HCT116 (cell line): ENCODE measurements around the gene CNR2. TPM values are rescaled to one million over a fixed set of nuclear protein-coding genes. Genes with fewer than 3 reads are reported as not detected.

Experiments
- ATAC-seq: fragments of 200-7000 bp; cut with Tn5 transposase; 2 replicates; pipeline ENCODE4 v1.9.1; 2020; ENCODE audit warnings: mild to moderate bottlenecking, moderate library complexity
- BruUV-seq: library from RNA; stranded (reverse); fragments of 400-500 nt; replicated peaks from 2 replicates; lab custom pipeline; 2021; lab: Mats Ljungman, UMichigan
- CTCF ChIA-PET: fragments of 300-600 bp; sonication (Branson Sonifier 250); formaldehyde crosslinking; loops from one replicate; lab custom pipeline; 2021; ENCODE audit warnings: antibody characterized with exemption; lab: Charles Lee
- POLR2A ChIA-PET: fragments of 300-600, 350-600 bp; sonication (Branson Sonifier 250); formaldehyde crosslinking; loops from one replicate; lab custom pipeline; 2021; ENCODE audit warnings: antibody characterized with exemption; lab: Charles Lee
- RAD21 ChIA-PET, 2 experiments: fragments of 300-600 bp; sonication (Branson Sonifier 250); formaldehyde crosslinking; loops; one replicate each; lab custom pipeline; 2023; ENCODE audit warnings: low total read pairs in 2 of 2; ENCODE audit not compliant: uncharacterized antibody in 2 of 2, unreplicated experiment in 2 of 2, low non-redundant PET in 1 of 2; lab: Charles Lee
- DNase-seq: peaks from one replicate; pipeline ENCODE4 v3.0.0-alpha.2; 2010; ENCODE audit warnings: low read depth, low spot score
- H2AFZ ChIP-seq: fragments of 200-600 bp; shearing (Covaris generic), sonication (generic); 2 replicates; pipeline ENCODE4 v1.6.1; 2017; ENCODE audit warnings: low read depth, mixed run types, mixed read lengths, antibody characterized with exemption, low read length; ENCODE audit not compliant: poor library complexity, severe bottlenecking
- H3K27ac ChIP-seq: 2 replicates; pipeline ENCODE4 v1.5.1; 2012; ENCODE audit warnings: low read depth, low read length
- H3K27me3 ChIP-seq: fragments of 200-600 bp; sonication (generic); 2 replicates; pipeline ENCODE4 v1.6.1; 2016; ENCODE audit warnings: mixed run types, low read length, mixed read lengths; ENCODE audit not compliant: insufficient read depth
- H3K36me3 ChIP-seq, 2 experiments: fragments of 200-500 bp in 1 of 2; fragments of 200-600 bp in 1 of 2; sonication (Bioruptor generic) in 1 of 2; sonication (generic) in 1 of 2; 2 replicates each; pipeline versions ENCODE4 v1.5.1 to v1.6.1; 2014 to 2016; ENCODE audit warnings: low read length in 2 of 2, inconsistent platforms in 1 of 2, mixed read lengths in 1 of 2, mixed run types in 1 of 2; ENCODE audit not compliant: insufficient read depth in 2 of 2, control insufficient read depth in 1 of 2
- H3K4me1 ChIP-seq, 2 experiments: fragments of 200-600 bp in 1 of 2; sonication (generic) in 1 of 2; 2 replicates each; pipeline versions ENCODE4 v1.5.1 to v1.6.1; 2012 to 2017; ENCODE audit warnings: low read length in 2 of 2, inconsistent platforms in 1 of 2, mild to moderate bottlenecking in 1 of 2, mixed read lengths in 1 of 2, mixed run types in 1 of 2, moderate library complexity in 1 of 2; ENCODE audit not compliant: insufficient read depth in 2 of 2, control insufficient read depth in 1 of 2
- H3K4me2 ChIP-seq: fragments of 200-600 bp; sonication (generic); 2 replicates; pipeline ENCODE4 v1.6.1; 2017; ENCODE audit warnings: mixed run types, low read length, mixed read lengths
- H3K4me3 ChIP-seq, 2 experiments: fragments of 200-600 bp in 1 of 2; sonication (generic) in 1 of 2; replicated peaks in 1 of 2; 2 replicates each; pipeline ENCODE4 v1.5.1; 2011 to 2016; ENCODE audit warnings: low read length in 2 of 2, control low read depth in 1 of 2, low read depth in 1 of 2, mild to moderate bottlenecking in 1 of 2, mixed read lengths in 1 of 2, mixed run types in 1 of 2
- H3K79me2 ChIP-seq: fragments of 200-600 bp; sonication (generic); 2 replicates; pipeline ENCODE4 v1.6.1; 2017; ENCODE audit warnings: mild to moderate bottlenecking, mixed run types, low read length, moderate library complexity, mixed read lengths; ENCODE audit not compliant: insufficient read depth
- H3K9ac ChIP-seq: fragments of 200-600 bp; sonication (generic); 2 replicates; pipeline ENCODE4 v1.6.1; 2016; ENCODE audit warnings: low read length, mixed read lengths
- H3K9me2 ChIP-seq: fragments of 200-600 bp; sonication (generic), shearing (Covaris generic); 2 replicates; pipeline ENCODE4 v1.6.1; 2017; ENCODE audit warnings: mixed run types, mild to moderate bottlenecking, moderate library complexity; ENCODE audit not compliant: insufficient read depth
- H3K9me3 ChIP-seq, 2 experiments: fragments of 200-500 bp in 1 of 2; fragments of 200-600 bp in 1 of 2; sonication (Bioruptor generic) in 1 of 2; sonication (generic) in 1 of 2; 2 replicates each; pipeline ENCODE4 v1.6.1; 2014 to 2017; ENCODE audit warnings: low read length in 2 of 2, mixed read lengths in 2 of 2, inconsistent platforms in 1 of 2, low read depth in 1 of 2, mild to moderate bottlenecking in 1 of 2, mixed run types in 1 of 2, moderate library complexity in 1 of 2; ENCODE audit not compliant: control insufficient read depth in 1 of 2, insufficient read depth in 1 of 2
- H4K20me1 ChIP-seq: fragments of 200-600 bp; sonication (generic), shearing (Covaris generic); 2 replicates; pipeline ENCODE4 v1.6.1; 2017; ENCODE audit warnings: mixed run types, mild to moderate bottlenecking, moderate library complexity; ENCODE audit not compliant: insufficient read depth
- CBX3 ChIP-seq: IDR thresholded peaks from 2 replicates; pipeline ENCODE4 v1.6.1; 2012; ENCODE audit warnings: low read depth
- CEBPB ChIP-seq: IDR thresholded peaks from 2 replicates; pipeline ENCODE4 v1.6.1; 2012; ENCODE audit warnings: low read depth
- CTCF ChIP-seq, 3 experiments: fragments of 200-600 bp in 1 of 3; sonication (generic) in 1 of 3; IDR thresholded peaks in 2 of 3; conservative IDR thresholded peaks in 1 of 3; 2 replicates each; pipeline ENCODE4 v1.5.1; 2012 to 2017; ENCODE audit warnings: low read depth in 2 of 3, low read length in 2 of 3, antibody characterized with exemption in 1 of 3, borderline replicate concordance in 1 of 3, control low read depth in 1 of 3, mild to moderate bottlenecking in 1 of 3, mixed read lengths in 1 of 3, mixed run types in 1 of 3, moderate library complexity in 1 of 3; ENCODE audit not compliant: insufficient read depth in 1 of 3
- EGR1 ChIP-seq: IDR thresholded peaks from 2 replicates; pipeline ENCODE4 v1.6.1; 2012; ENCODE audit warnings: low read depth
- ELF1 ChIP-seq: IDR thresholded peaks from 2 replicates; pipeline ENCODE4 v1.6.1; 2012; ENCODE audit warnings: low read depth, borderline replicate concordance
- EZH2 ChIP-seq: fragments of 200-600 bp; sonication (generic); IDR thresholded peaks from 2 replicates; pipeline ENCODE4 v1.6.1; 2017; ENCODE audit warnings: antibody characterized with exemption, mixed run types
- FOSL1 ChIP-seq: IDR thresholded peaks from 2 replicates; pipeline ENCODE4 v1.6.1; 2012; ENCODE audit warnings: low read depth
- JUND ChIP-seq: IDR thresholded peaks from 2 replicates; pipeline ENCODE4 v1.6.1; 2012
- MAX ChIP-seq: IDR thresholded peaks from 2 replicates; pipeline ENCODE4 v1.6.1; 2012
- POLR2AphosphoS5 ChIP-seq: IDR thresholded peaks from 2 replicates; pipeline ENCODE4 v1.6.1; 2011; ENCODE audit warnings: mild to moderate bottlenecking, low read depth, low read length, moderate library complexity
- RAD21 ChIP-seq: IDR thresholded peaks from 2 replicates; pipeline ENCODE4 v1.6.1; 2012; ENCODE audit warnings: low read depth, mild to moderate bottlenecking
- SIN3A ChIP-seq: IDR thresholded peaks from 2 replicates; pipeline ENCODE4 v1.6.1; 2012; ENCODE audit warnings: low read depth
- SP1 ChIP-seq: IDR thresholded peaks from 2 replicates; pipeline ENCODE4 v1.6.1; 2012; ENCODE audit warnings: low read depth
- SRF ChIP-seq: IDR thresholded peaks from 2 replicates; pipeline ENCODE4 v1.6.1; 2012; ENCODE audit warnings: low read depth
- TCF7L2 ChIP-seq: IDR thresholded peaks from 2 replicates; pipeline ENCODE4 v1.7.0; 2011; ENCODE audit warnings: borderline replicate concordance, inconsistent platforms; ENCODE audit not compliant: insufficient read depth, insufficient read length; ENCODE audit errors: extremely low read depth
- ZFX ChIP-seq: fragments of 450-650 bp; IDR thresholded peaks from 2 replicates; pipeline ENCODE4 v1.6.1; 2017
- ZNF274 ChIP-seq: fragments of 200-500 bp; sonication (Bioruptor generic); IDR thresholded peaks from 2 replicates; pipeline ENCODE4 v1.6.1; 2014; ENCODE audit warnings: mild to moderate bottlenecking, low read depth, low read length, inconsistent platforms
- intact Hi-C: fragments of 100-400 bp; cut with micrococcal nuclease; formaldehyde crosslinking; loops from 2 replicates; pipeline ENCODE4 v1.10.0; 2022
- total RNA-seq: library from RNA; stranded (reverse); gene quantifications from one replicate; pipeline ENCODE4 v1.2.1, GENCODE V29; 2021; ENCODE audit not compliant: unreplicated experiment
- TF ChIP-seq, protein P1 (sequence below): IDR thresholded peaks from 2 replicates; pipeline ENCODE4 v1.6.1; 2011; ENCODE audit warnings: mild to moderate bottlenecking, low read length, moderate library complexity; ENCODE audit not compliant: insufficient replicate concordance; ENCODE audit errors: extremely low read depth

Gene CNR2
- total RNA-seq, 1 experiment from 2014 or later: 0.05 TPM

DNA sequence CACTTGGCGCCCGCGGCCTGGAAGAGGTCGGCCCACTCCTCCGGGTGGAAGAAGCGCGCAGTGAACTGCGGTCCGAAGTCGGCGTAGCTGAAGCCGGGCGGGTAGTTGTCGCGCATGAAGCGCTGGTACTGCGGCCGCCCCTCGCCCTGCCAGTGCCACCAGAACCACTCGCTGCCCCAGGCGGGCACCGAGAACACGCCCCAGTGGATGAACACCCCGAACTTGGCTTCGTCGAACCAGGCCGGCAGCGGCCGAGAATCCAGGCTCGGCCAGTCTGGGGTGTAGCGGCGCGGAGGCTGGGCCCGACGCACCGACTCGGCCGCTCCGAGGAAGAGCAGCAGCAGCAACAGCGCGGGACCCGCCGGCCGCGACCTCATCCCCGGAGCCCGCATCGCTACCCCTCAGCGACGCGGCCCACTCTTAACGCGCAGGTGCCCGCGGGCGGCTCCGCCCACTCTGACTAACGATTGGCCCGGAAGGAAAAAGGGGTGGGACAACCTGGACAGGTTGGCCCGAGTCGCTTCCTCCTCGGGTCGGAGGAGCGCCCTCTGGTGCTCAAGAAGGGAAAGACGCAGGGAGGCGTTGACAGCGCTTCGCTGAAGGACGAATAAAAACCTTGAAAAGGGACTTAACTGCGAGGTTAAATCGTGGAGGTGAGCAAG is 45.1 kb downstream of the CNR2 start, which contains the start of gene FUCA1 (continued):
- TF ChIP-seq SIN3A (no peak), RAD21 (peak; percentile 74), FOSL1 (no peak), CBX3 (peak; percentile 8; the same call in 1 of the 2 replicates), JUND (no peak)
- TF ChIP-seq, all 23 proteins: peak for 8

GRCh38 chr1:23867542-23867894 is 45.6 kb downstream of the CNR2 start:
- peak overlapping the region; percentile 96 for H3K4me2 ChIP-seq
- H2AFZ ChIP-seq: no peak overlapping the region
- peak overlapping the region; percentile 63 for H3K9ac ChIP-seq
- DNase-seq (no peak), ATAC-seq (no peak; the same call in 1 of the 2 replicates)
- peaks cover under 1 to 12% of the 10 kb centered on the region in 2 experiments; a peak in 2 of 4 replicates for H3K36me3 ChIP-seq
- BruUV-seq: no TSS peak
- ChIA-PET RAD21 (interaction anchor here in 1 of 2 experiments (0.9 kb wide), 1 partner anchor 29 kb away, joined by 3 read pairs; no protein-coding TSS in a partner anchor), CTCF (no interaction called here), POLR2A (no interaction called here)
- H3K9me3 ChIP-seq: no peaks in the 10 kb centered on the region
- peak overlapping the region; percentile 74 to 83 for H3K4me3 ChIP-seq
- intact Hi-C loops: loop anchor here (5.0 kb wide), 1 partner anchor 95 kb away; no protein-coding TSS in a partner anchor
- no peaks in the 10 kb centered on the region for H3K27me3 ChIP-seq
- peak overlapping the region; percentile 63; the same call in 1 of the 2 replicates for H3K27ac ChIP-seq
- peaks cover 34 to 39% of the 10 kb centered on the region in 2 experiments for H3K4me1 ChIP-seq
- H3K9me2 ChIP-seq: no peaks in the 10 kb centered on the region
- peaks cover 4% of the 10 kb centered on the region; the same call in 1 of the 2 replicates for H3K79me2 ChIP-seq
- no peaks in the 10 kb centered on the region for H4K20me1 ChIP-seq
- TF ChIP-seq SIN3A (no peak), EZH2 (no peak), TCF7L2 (no peak), JUND (no peak), ZFX (no peak), SP1 (no peak), CTCF (IDR thresholded peaks at IDR 0.05 in 2 of 3, conservative IDR thresholded peaks at IDR 0.05 in 1 of 3; ENCODE audit: borderline replicate concordance in 1 of 3, insufficient read depth in 1 of 3, low read depth in 2 of 3, low read length in 2 of 3) (no peak), FOSL1 (no peak), CBX3 (no peak), MAX (no peak), SRF (no peak), ZNF274 (no peak), EGR1 (no peak), ELF1 (no peak), CEBPB (no peak), POLR2AphosphoS5 (no peak)
- TF ChIP-seq, protein P1, sequence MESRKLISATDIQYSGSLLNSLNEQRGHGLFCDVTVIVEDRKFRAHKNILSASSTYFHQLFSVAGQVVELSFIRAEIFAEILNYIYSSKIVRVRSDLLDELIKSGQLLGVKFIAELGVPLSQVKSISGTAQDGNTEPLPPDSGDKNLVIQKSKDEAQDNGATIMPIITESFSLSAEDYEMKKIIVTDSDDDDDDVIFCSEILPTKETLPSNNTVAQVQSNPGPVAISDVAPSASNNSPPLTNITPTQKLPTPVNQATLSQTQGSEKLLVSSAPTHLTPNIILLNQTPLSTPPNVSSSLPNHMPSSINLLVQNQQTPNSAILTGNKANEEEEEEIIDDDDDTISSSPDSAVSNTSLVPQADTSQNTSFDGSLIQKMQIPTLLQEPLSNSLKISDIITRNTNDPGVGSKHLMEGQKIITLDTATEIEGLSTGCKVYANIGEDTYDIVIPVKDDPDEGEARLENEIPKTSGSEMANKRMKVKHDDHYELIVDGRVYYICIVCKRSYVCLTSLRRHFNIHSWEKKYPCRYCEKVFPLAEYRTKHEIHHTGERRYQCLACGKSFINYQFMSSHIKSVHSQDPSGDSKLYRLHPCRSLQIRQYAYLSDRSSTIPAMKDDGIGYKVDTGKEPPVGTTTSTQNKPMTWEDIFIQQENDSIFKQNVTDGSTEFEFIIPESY: no peak
